C4-2B (cell line): ENCODE results near the gene MSL3B.

Source experiments
- H3K27ac ChIP-seq: fragments of 450-650 bp; 2 replicates; pipeline ENCODE4 v1.5.1; 2017
- ZFX ChIP-seq: fragments of 450-650 bp; IDR thresholded peaks from 2 replicates; pipeline ENCODE4 v1.6.1; 2017
- TF ChIP-seq, protein P1 (sequence below): fragments of 450-650 bp; conservative IDR thresholded peaks from 2 replicates; pipeline ENCODE4 v1.5.1; 2017; ENCODE audit warnings: mild to moderate bottlenecking

The MSL3B gene

DNA sequence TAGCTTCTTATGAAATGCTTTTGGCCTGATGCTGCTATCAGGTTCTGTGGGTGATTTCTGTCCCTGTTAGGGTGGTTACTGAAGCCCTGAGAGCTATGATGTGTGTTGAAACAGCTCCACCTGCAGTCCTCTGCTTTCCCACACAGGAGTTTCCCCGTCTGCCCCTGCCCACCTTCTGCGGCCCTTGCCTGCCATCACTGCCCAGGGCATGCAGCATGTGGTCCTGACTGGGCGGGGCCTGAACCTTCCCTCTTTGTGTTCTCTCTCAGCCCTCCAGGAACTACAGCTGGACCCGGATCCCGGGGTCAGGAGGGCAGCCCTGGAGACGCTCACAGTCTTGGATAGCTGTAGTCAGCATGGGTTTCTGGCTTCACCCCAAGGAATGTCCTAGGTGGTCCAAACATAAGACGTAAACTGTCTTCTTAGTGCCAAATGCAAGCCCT lies 35.3 kb downstream of the MSL3B start:
- no peak for TF ChIP-seq ZFX
- TF ChIP-seq, protein P1, sequence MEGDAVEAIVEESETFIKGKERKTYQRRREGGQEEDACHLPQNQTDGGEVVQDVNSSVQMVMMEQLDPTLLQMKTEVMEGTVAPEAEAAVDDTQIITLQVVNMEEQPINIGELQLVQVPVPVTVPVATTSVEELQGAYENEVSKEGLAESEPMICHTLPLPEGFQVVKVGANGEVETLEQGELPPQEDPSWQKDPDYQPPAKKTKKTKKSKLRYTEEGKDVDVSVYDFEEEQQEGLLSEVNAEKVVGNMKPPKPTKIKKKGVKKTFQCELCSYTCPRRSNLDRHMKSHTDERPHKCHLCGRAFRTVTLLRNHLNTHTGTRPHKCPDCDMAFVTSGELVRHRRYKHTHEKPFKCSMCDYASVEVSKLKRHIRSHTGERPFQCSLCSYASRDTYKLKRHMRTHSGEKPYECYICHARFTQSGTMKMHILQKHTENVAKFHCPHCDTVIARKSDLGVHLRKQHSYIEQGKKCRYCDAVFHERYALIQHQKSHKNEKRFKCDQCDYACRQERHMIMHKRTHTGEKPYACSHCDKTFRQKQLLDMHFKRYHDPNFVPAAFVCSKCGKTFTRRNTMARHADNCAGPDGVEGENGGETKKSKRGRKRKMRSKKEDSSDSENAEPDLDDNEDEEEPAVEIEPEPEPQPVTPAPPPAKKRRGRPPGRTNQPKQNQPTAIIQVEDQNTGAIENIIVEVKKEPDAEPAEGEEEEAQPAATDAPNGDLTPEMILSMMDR, result no peak
- H3K27ac ChIP-seq, result 0 out of 2 replicates have a peak overlapping the region, but pooled peaks have one; percentile 10

DNA sequence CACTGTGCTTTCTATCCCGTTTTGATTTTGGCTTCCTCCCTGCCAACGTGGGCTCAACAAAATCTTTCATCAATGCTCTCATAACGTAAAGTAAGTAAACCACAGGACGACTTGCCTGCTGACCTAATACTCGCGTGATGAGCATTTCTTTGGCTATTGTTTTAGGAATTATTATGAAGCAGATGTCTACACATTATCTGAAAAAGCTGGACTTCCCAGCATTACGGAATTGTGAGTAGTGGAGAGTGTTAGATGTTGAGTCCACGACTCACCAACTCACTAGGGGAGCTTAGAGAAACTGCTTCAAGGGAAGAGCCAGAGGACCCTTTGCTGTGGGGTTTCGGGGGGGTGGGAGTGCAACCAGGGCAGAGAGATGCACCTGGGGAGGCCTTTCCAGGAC lies 35.8 kb downstream of the MSL3B start:
- 0 out of 2 replicates have a peak overlapping the region, but pooled peaks have one; percentile 10 for H3K27ac ChIP-seq
- no peak for TF ChIP-seq ZFX
- TF ChIP-seq, protein P1, result no peak

DNA sequence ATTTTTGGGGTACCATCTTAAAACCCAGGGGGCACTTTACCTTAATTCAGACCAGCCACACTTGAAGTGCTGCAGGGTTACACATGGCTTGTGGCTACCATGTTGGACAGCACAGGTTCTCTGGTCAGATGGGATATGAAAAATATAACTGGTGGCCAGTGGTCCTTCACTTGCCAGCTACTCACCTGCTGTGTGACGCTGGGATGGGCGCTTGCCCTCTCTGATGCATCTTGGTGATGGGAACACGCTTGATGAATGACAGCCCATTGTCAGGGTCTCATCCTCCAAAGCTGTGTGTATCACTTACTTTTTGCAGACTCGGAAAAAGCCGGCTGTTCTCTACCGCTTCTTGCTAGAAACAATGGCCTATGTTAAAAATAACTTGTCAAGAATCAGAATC lies 36.3 kb downstream of the MSL3B start:
- TF ChIP-seq, protein P1, result no peak
- TF ChIP-seq ZFX, result no peak
- no peak overlapping the region for H3K27ac ChIP-seq

DNA sequence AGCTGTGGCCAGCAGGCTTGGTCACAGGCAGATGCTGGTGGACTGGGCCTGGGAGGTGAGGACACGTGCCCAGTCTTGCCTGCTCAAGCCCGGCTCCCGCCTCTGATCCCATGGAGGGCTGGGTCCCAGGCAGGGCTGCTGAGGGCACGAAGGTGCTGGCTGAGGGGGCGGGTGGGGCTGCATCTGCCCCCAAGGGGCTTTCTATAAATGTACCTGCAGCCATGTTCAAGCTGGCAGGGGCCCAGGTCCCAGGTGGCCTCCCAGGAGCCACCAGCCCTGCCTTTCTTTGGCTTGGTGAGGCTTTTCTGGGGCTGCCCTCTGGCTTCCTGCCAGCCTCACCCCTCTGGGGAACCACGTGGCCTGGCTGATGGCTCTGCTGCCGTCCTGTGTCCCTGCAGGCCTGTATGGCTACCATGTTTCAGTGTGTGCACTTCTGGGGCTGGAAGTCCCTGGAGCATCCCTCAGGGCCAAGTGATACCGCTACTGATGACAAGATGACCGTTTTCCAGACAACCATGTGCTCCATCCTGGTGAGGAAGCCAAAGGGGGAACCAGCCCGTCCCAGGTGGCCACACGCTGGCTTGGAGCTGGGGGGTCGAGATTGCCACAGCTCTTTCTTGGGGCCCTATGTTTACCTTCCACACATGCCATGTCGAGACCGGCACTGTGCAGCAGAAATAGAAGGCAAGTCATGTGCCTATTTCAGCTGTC lies 37.0 kb downstream of the MSL3B start:
- H3K27ac ChIP-seq, result no peak overlapping the region

DNA sequence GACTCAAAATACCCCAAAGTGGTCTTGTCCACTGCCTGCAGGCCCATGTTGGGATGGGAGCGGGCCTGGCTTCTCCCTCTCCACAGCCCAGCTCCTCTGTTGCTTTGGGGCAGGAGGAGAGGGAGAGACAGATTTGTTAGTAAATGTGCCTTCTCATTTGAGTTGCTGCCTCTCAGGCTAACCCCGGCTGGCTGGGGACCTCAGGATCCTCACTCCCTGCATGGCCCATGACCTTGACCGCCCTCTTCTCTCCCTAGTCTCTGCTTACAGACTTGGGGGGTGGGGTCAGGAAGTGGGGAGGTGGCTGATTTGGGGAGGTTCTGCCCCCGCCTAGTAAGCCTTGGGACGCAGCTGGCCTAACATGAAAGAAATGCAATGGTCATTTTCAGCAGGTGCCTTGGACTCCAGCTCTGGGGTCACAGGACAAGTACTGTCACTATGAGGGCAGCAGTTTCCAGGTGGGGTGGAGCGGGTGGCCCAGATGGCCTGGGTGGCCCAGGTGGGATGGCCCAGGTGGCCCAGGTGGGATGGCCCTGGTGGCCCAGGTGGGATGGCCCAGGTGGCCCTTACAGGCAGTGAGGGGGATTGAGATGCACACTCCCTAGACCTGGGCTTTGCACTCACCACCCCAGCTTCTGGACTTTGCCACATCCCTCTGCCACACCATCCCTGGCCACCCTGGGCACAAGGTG lies 37.9 kb downstream of the MSL3B start:
- no peak for TF ChIP-seq ZFX
- TF ChIP-seq, protein P1, result no peak

More for the DNA sequence above, 37.0 kb downstream of the MSL3B start:
- TF ChIP-seq, protein P1, result no peak
- no peak for TF ChIP-seq ZFX

DNA sequence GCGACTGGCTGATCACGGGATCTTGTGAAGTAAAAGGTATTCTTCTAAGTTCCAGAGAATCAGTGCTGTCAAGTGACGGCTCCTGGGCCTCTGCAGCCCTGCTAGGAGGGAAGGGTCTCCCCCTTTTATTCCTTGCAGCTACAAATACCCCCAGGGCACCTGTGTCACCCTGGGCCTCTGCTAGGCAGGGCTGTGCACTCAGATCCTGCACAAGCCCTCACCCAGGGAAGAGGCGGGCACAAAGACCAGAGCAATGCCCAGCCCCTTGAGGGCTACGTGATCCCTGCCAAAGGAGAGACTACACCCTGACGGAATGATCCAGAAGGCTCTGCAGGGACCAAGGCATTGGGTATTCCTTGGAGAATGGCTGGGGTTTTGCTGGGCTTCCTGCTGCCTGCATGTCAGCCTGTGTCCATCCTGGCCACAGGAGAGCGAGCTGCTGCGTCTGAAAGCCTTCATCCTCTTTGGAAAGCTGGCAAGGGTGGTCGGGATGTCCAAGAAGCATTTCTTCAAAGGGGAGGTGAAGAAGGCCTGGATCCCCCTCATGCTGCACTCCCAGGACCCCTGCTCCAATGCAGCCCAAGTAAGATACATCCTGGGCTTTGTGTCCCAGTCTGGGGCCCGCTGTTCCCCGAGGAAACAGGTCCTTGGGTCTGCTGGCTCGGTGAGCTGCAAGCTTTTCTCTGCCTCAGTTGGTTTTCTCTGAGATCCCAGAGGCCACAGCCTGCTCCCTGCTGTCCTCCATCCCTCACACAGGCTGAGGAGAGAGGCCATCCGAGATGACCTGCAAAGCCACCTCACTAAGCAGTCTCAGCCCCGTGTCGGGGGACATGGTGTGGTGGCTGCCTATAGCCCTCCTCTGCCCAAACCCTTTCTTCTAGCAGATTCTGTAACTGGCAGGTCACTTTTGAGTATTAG lies 38.7 kb downstream of the MSL3B start:
- TF ChIP-seq ZFX, result no peak
- TF ChIP-seq, protein P1, result no peak

More for the DNA sequence above, 37.9 kb downstream of the MSL3B start:
- no peak overlapping the region for H3K27ac ChIP-seq

More for the DNA sequence above, 38.7 kb downstream of the MSL3B start:
- H3K27ac ChIP-seq, result no peak overlapping the region
